Neuronal stem cell (in vitro differentiated cells): ENCODE results near the gene S1PR4.

Experiments used
- DNase-seq: peaks from one replicate; pipeline ENCODE4 v3.0.0-alpha.2; 2013; ENCODE audit warnings: low spot score
- H2AFZ ChIP-seq: one replicate; pipeline ENCODE4 v1.6.1; 2013; ENCODE audit warnings: mild to moderate bottlenecking, low read length, inconsistent platforms
- H2AK5ac ChIP-seq: 2 replicates; pipeline ENCODE4 v1.6.1; 2013; ENCODE audit warnings: low read depth, mild to moderate bottlenecking, inconsistent platforms, low read length, moderate library complexity, mixed read lengths
- H2BK120ac ChIP-seq: 2 replicates; pipeline ENCODE4 v1.6.1; 2013; ENCODE audit warnings: low read depth, mild to moderate bottlenecking, inconsistent platforms, low read length, moderate library complexity, mixed read lengths
- H2BK12ac ChIP-seq: one replicate; pipeline ENCODE4 v1.6.1; 2013; ENCODE audit warnings: low read length, inconsistent platforms
- H2BK15ac ChIP-seq: 2 replicates; pipeline ENCODE4 v1.6.1; 2013; ENCODE audit warnings: mild to moderate bottlenecking, low read length, inconsistent platforms, mixed read lengths
- H2BK5ac ChIP-seq: one replicate; pipeline ENCODE4 v1.6.1; 2013; ENCODE audit warnings: inconsistent platforms, mild to moderate bottlenecking, low read length, moderate library complexity
- H3K14ac ChIP-seq: one replicate; pipeline ENCODE4 v1.6.1; 2013; ENCODE audit warnings: low read length, inconsistent platforms
- H3K18ac ChIP-seq: 2 replicates; pipeline ENCODE4 v1.6.1; 2013; ENCODE audit warnings: low read length, inconsistent platforms
- H3K23ac ChIP-seq: 2 replicates; pipeline ENCODE4 v1.6.1; 2013; ENCODE audit warnings: low read depth, mild to moderate bottlenecking, mixed read lengths, low read length, inconsistent platforms; ENCODE audit not compliant: poor library complexity
- H3K27ac ChIP-seq: replicated peaks from 3 replicates; pipeline ENCODE4 v1.5.1; 2013; ENCODE audit warnings: low read length, inconsistent platforms
- H3K27me3 ChIP-seq, 3 experiments: 2 replicates each; pipeline ENCODE4 v1.6.1; 2013; ENCODE audit warnings: low read length in 3 of 3, mild to moderate bottlenecking in 2 of 3, inconsistent platforms in 1 of 3, low read depth in 1 of 3, mixed read lengths in 1 of 3, moderate library complexity in 1 of 3; ENCODE audit not compliant: control insufficient read depth in 3 of 3, insufficient read depth in 3 of 3
- H3K36me3 ChIP-seq, 2 donors: replicated peaks in 1 of 2; 2 replicates each; pipeline ENCODE4 v1.6.1; 2013; ENCODE audit warnings: low read length in 2 of 2; ENCODE audit not compliant: control insufficient read depth in 2 of 2, insufficient read depth in 2 of 2
- H3K4ac ChIP-seq: 2 replicates; pipeline ENCODE4 v1.6.1; 2013; ENCODE audit warnings: inconsistent platforms, mild to moderate bottlenecking, low read length, moderate library complexity
- H3K4me1 ChIP-seq, 2 donors: 1 replicate in 1 of 2; 2 replicates in 1 of 2; pipeline ENCODE4 v1.6.1; 2013; ENCODE audit warnings: low read length in 2 of 2, low read depth in 1 of 2; ENCODE audit not compliant: control insufficient read depth in 2 of 2, insufficient read depth in 1 of 2
- H3K4me2 ChIP-seq: one replicate; pipeline ENCODE4 v1.6.1; 2013; ENCODE audit warnings: mild to moderate bottlenecking, low read length, inconsistent platforms; ENCODE audit not compliant: insufficient read depth, poor library complexity, severe bottlenecking
- H3K4me3 ChIP-seq, 2 donors: 2 replicates each; pipeline ENCODE4 v1.5.1; 2013; ENCODE audit warnings: low read length in 2 of 2, mild to moderate bottlenecking in 2 of 2, inconsistent platforms in 1 of 2, moderate library complexity in 1 of 2
- H3K79me1 ChIP-seq: one replicate; pipeline ENCODE4 v1.6.1; 2013; ENCODE audit warnings: low read depth, mild to moderate bottlenecking, inconsistent platforms, low read length, moderate library complexity
- H3K9ac ChIP-seq: one replicate; pipeline ENCODE4 v1.6.1; 2013; ENCODE audit warnings: mild to moderate bottlenecking, low read depth, low read length, inconsistent platforms; ENCODE audit not compliant: poor library complexity
- H3K9me3 ChIP-seq, 2 donors: replicated peaks in 1 of 2; 2 replicates each; pipeline versions ENCODE3 to v1.6.1; 2013; ENCODE audit warnings: low read length in 2 of 2, mild to moderate bottlenecking in 2 of 2, inconsistent platforms in 1 of 2, low read depth in 1 of 2, mixed read lengths in 1 of 2, moderate library complexity in 1 of 2; ENCODE audit not compliant: control insufficient read depth in 2 of 2, insufficient read depth in 1 of 2
- H4K8ac ChIP-seq: one replicate; pipeline ENCODE4 v1.6.1; 2013; ENCODE audit warnings: low read depth, mild to moderate bottlenecking, inconsistent platforms, low read length, moderate library complexity
- H4K91ac ChIP-seq: one replicate; pipeline ENCODE4 v1.6.1; 2013; ENCODE audit warnings: low read length, low read depth, mild to moderate bottlenecking, inconsistent platforms; ENCODE audit not compliant: poor library complexity
- WGBS, 2 donors: extraction: QIAGEN DNeasy Blood & Tissue Kit; methylation state at CpG; one replicate each; pipeline ENCODE4 v1.1.7; 2013; ENCODE audit warnings: missing lambda C conversion rate in 2 of 2, mixed read lengths in 1 of 2; ENCODE audit not compliant: insufficient read length in 2 of 2, insufficient replicate concordance in 1 of 2; ENCODE audit errors: extremely low coverage in 2 of 2; 5-methylcytosine and 5-hydroxymethylcytosine counted together

The S1PR4 gene

GRCh38 chr19:3224346-3225168, 46.0 kb downstream of the S1PR4 start, which contains the start of gene CELF5:
Gene CELF5, plus strand, starts transcription at chr19:3224661. Its CDS starts 79 bp downstream, at chr19:3224740.
- Histone ChIP-seq H2BK15ac (no peak within 1 kb of the TSS), H2AFZ (peak within 1 kb of the TSS; percentile 96), H4K8ac (no peak within 1 kb of the TSS), H3K23ac (no peak within 1 kb of the TSS), H2AK5ac (peak within 1 kb of the TSS; percentile 93), H3K4me3 (peak within 1 kb of the TSS; percentile 81 to 96), H3K27me3 (no peaks in the 10 kb centered on the region), H3K18ac (peak within 1 kb of the TSS; percentile 98), H3K4me2 (peak within 1 kb of the TSS; percentile 93), H3K4me1 (peaks cover 3 to 10% of the 10 kb centered on the region in 2 donors), H3K9me3 (no peaks in the 10 kb centered on the region), H3K14ac (no peak within 1 kb of the TSS), H2BK12ac (peak within 1 kb of the TSS; percentile 41), H2BK120ac (no peak within 1 kb of the TSS), H2BK5ac (peak within 1 kb of the TSS; percentile 66), H3K27ac (no peak within 1 kb of the TSS), H3K9ac (peak within 1 kb of the TSS; percentile 60), H3K36me3 (peaks cover 0 to 2% of the 10 kb centered on the region in 2 donors), H3K4ac (no peak within 1 kb of the TSS), H4K91ac (no peak within 1 kb of the TSS), H3K79me1 (no peaks in the 10 kb centered on the region)
- DNase-seq = peak; percentile 67
- WGBS, 2 donors = no CpG with 5 or more reads among the region's 94 CpGs

GRCh38 chr19:3225169-3225485, 46.6 kb downstream of the S1PR4 start:
- H4K8ac ChIP-seq = no peak overlapping the region

GRCh38 chr19:3225677-3226093, 47.1 kb downstream of the S1PR4 start:
- no peaks in the 10 kb centered on the region for H3K9me3 ChIP-seq
- peaks cover 3 to 10% of the 10 kb centered on the region in 2 donors for H3K4me1 ChIP-seq
- H3K4me3 ChIP-seq = peak overlapping the region; percentile 74 to 81
- no peak overlapping the region for H3K23ac ChIP-seq
- H2BK15ac ChIP-seq = no peak overlapping the region
- peak overlapping the region; percentile 71 for H2AFZ ChIP-seq
- H3K18ac ChIP-seq = peak overlapping the region; percentile 59
- H2BK5ac ChIP-seq = no peak overlapping the region
- H3K4ac ChIP-seq = no peak overlapping the region
- H2BK120ac ChIP-seq = no peak overlapping the region
- peak overlapping the region; percentile 93 for H2AK5ac ChIP-seq
- H3K4me2 ChIP-seq = peak overlapping the region; percentile 62
- no peak overlapping the region for H3K9ac ChIP-seq
- H3K27ac ChIP-seq = no peak overlapping the region
- peaks cover 0 to 2% of the 10 kb centered on the region in 2 donors for H3K36me3 ChIP-seq
- no peak overlapping the region for H3K14ac ChIP-seq
- H3K79me1 ChIP-seq = no peaks in the 10 kb centered on the region
- no peak overlapping the region for H2BK12ac ChIP-seq
- no peaks in the 10 kb centered on the region for H3K27me3 ChIP-seq
- no peak overlapping the region for H4K8ac ChIP-seq
- DNase-seq = no peak
- no peak overlapping the region for H4K91ac ChIP-seq
- WGBS, 2 donors = no CpG with 5 or more reads among the region's 16 CpGs

More at GRCh38 chr19:3225169-3225485, 46.6 kb downstream of the S1PR4 start:
- peak overlapping the region; percentile 93 for H2AK5ac ChIP-seq
- H3K36me3 ChIP-seq = peaks cover 0 to 2% of the 10 kb centered on the region in 2 donors
- no peak overlapping the region for H2BK120ac ChIP-seq
- H2BK15ac ChIP-seq = no peak overlapping the region
- H3K18ac ChIP-seq = no peak overlapping the region
- H3K14ac ChIP-seq = no peak overlapping the region
- no peak overlapping the region for H3K27ac ChIP-seq
- no peak overlapping the region for H4K91ac ChIP-seq
- no CpG with 5 or more reads among the region's 9 CpGs for WGBS, 2 donors
- H3K9me3 ChIP-seq = no peaks in the 10 kb centered on the region
- peak overlapping the region; percentile 62 for H3K4me2 ChIP-seq
- H2AFZ ChIP-seq = peak overlapping the region; percentile 71
- H2BK5ac ChIP-seq = no peak overlapping the region
- H3K9ac ChIP-seq = no peak overlapping the region
- H3K4me3 ChIP-seq = peak overlapping the region; percentile 74 to 81
- H3K79me1 ChIP-seq = no peaks in the 10 kb centered on the region
- H3K23ac ChIP-seq = no peak overlapping the region
- H3K4ac ChIP-seq = no peak overlapping the region
- H3K4me1 ChIP-seq = peaks cover 3 to 10% of the 10 kb centered on the region in 2 donors
- H2BK12ac ChIP-seq = no peak overlapping the region
- H3K27me3 ChIP-seq = no peaks in the 10 kb centered on the region
- DNase-seq = no peak

GRCh38 chr19:3227054-3227626, 48.6 kb downstream of the S1PR4 start:
- no peak overlapping the region for H2BK12ac ChIP-seq
- H3K36me3 ChIP-seq = peaks cover 0 to 2% of the 10 kb centered on the region in 2 donors
- H3K9me3 ChIP-seq = no peaks in the 10 kb centered on the region
- no peak for DNase-seq
- no peaks in the 10 kb centered on the region for H3K27me3 ChIP-seq
- no peak overlapping the region for H2AFZ ChIP-seq
- no peak overlapping the region for H2BK120ac ChIP-seq
- H3K9ac ChIP-seq = no peak overlapping the region
- H2AK5ac ChIP-seq = no peak overlapping the region
- no peak overlapping the region for H2BK15ac ChIP-seq
- H3K27ac ChIP-seq = no peak overlapping the region
- H3K14ac ChIP-seq = no peak overlapping the region
- no peak overlapping the region for H3K18ac ChIP-seq
- H3K4ac ChIP-seq = no peak overlapping the region
- H3K4me2 ChIP-seq = no peak overlapping the region
- H3K79me1 ChIP-seq = peaks cover 1% of the 10 kb centered on the region
- no peak overlapping the region for H3K4me3 ChIP-seq
- H4K8ac ChIP-seq = no peak overlapping the region
- H3K4me1 ChIP-seq = peaks cover 3 to 10% of the 10 kb centered on the region in 2 donors
- H4K91ac ChIP-seq = no peak overlapping the region
- no CpG with 5 or more reads among the region's 12 CpGs for WGBS, 2 donors
- no peak overlapping the region for H3K23ac ChIP-seq
- no peak overlapping the region for H2BK5ac ChIP-seq
